ENCODE results near the gene TCFL5.

DNA sequence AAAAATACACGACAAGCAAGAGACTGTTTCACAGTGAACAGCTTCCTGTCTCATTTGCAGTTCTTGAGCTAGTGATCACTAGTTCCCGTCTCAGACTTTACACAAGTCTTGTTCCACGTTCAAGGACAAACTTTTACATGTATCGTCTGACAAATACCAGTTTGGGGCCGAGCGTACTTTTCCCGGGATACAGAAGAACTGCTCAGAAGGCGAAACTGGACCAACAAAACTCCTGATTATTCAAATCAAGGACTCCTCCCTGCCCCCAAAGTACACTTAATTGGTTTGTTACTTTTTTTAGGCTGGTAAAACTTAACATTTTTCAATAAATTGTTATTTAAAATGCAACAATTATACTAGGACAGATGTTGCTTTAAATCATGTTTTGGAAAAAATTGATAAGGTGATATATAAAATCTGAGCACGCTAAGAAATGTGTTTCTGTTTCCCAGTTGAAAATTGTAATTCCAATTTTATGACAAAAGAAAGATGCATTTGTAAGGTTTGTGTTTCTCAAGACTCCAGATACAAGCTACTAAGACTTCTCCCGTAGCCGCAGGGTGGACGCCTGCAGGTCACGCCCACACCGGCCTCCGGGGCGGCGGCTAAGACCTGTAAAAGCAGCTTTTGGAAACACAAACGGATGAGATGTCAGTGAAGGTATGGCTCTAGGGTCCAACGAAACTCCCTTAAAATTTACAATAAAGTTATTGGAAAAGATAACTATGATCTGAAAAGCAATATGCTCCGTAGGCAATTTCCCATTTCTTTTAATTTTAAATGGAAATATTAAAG is 16.8 kb upstream of the TCFL5 start:
- TF ChIP-seq, protein P1, sequence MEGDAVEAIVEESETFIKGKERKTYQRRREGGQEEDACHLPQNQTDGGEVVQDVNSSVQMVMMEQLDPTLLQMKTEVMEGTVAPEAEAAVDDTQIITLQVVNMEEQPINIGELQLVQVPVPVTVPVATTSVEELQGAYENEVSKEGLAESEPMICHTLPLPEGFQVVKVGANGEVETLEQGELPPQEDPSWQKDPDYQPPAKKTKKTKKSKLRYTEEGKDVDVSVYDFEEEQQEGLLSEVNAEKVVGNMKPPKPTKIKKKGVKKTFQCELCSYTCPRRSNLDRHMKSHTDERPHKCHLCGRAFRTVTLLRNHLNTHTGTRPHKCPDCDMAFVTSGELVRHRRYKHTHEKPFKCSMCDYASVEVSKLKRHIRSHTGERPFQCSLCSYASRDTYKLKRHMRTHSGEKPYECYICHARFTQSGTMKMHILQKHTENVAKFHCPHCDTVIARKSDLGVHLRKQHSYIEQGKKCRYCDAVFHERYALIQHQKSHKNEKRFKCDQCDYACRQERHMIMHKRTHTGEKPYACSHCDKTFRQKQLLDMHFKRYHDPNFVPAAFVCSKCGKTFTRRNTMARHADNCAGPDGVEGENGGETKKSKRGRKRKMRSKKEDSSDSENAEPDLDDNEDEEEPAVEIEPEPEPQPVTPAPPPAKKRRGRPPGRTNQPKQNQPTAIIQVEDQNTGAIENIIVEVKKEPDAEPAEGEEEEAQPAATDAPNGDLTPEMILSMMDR (conservative IDR thresholded peaks at IDR 0.05; ENCODE audit: low read length): no peak
- no peak for TF ChIP-seq EZH2phosphoT487 (IDR thresholded peaks at IDR 0.05; ENCODE audit: borderline replicate concordance)
